GM19023 (cell line): ENCODE data around the gene EIF2B4.

Experiments
- ATAC-seq: cut with Tn5 transposase; IDR thresholded peaks from one replicate; pipeline ENCODE4 v1.9.1; 2021; ENCODE audit warnings: mild to moderate bottlenecking, moderate library complexity; ENCODE audit not compliant: unreplicated experiment

The EIF2B4 gene

GRCh38 chr2:27370026-27370815 lies at the start of gene EIF2B4, which contains the start of gene SNX17:
TSS of gene EIF2B4 (minus strand) at chr2:27370338. CDS start at chr2:27370314, 24 bp downstream.
TSS of gene SNX17 (plus strand) at chr2:27370616. CDS start at chr2:27370744, 128 bp downstream.
- peak; percentile 90 for ATAC-seq

DNA sequence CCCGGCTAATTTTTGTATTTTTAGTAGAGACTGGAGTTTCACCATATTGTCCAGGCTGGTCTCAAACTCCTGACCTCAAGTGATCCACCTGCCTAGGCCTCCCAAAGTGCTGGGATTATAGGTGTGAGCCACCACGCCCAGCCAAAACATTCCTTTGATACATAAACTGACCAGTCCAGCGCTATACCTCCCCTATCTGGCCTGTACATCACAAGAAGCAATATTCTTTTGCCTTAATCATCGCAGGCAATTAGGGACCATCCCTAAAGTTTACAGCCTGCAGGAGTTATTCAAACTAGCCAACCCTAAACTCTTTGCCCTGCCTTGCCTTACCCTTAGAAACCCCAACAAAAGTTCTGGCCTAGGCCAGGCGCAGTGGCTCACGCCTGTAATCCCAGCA lies 46.0 kb upstream of the EIF2B4 start:
- no peak for ATAC-seq

DNA sequence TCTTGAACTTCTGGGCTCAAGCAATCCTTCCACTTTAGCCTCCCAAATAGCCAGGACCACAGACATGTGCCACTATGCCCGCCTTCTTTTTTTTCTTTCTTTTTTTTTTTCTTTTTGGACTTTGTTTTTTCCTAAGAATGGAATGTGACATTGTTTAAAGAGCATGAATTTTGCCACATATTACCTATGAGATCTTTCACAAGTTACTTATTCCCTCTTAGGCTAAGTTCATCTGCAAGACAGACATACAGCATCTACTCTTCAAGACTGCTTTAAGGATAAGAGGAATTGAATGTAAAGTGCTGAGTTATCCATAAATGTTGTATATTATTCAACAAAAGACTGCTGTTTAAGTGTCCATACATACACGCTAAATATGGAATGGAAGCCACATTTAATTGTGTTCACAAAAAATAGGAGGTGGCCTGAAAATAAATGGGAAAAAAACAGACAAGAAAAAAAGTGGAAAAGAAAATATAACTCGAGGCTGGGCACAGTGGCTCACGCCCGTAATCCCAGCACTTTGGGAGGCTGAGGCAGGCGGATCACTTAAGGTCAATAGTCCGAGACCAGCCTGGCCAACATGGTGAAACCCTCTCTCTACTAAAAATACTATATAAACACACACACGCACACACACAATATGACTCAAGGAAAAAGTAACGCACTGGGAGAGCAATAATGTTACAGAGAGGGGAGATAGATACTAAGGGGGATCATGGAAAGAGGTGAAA lies 42.4 kb upstream of the EIF2B4 start:
- ATAC-seq: no peak

GRCh38 chr2:27409321-27410073 lies 39.4 kb upstream of the EIF2B4 start, which contains the start of gene PPM1G:
TSS of gene PPM1G (minus strand) at chr2:27409591. CDS start at chr2:27409422, 169 bp downstream.
- ATAC-seq: peak; percentile 93

GRCh38 chr2:27408601-27409320 lies 38.6 kb upstream of the EIF2B4 start:
- peak; percentile 26 for ATAC-seq

DNA sequence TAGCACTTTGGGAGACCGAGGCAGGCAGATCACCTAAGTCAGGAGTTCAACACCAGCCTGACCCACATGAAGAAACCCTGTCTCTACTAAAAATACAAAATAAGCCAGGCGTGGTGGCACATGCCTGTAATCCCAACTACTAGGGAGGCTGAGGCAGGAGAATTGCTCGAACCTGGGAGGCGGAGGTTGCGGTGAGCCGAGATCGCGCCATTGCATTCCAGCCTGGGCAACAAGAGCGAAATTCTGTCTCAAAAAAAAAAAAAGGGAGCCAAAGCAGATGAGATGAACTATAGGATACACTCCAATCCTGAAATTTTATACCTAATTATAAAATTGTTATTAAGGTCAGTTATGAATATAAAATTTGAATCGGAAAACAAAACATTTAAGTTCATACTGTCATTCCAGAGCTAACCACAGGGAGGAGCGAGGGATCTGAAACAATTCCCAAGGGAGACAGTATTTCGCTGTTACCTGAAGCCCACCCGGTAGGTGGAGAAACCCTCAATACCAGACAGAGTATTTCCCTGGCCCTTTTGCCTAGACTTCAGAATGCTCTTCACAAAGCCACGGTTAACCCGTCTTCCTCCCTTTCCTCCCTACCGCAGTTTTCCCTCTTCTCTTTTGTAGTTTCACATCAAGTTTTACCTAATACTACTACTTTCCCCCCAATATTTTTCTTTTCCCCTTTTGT lies 37.8 kb upstream of the EIF2B4 start:
- no peak for ATAC-seq

GRCh38 chr2:27400348-27401135 lies 30.4 kb upstream of the EIF2B4 start:
- no peak for ATAC-seq

- no peak for ATAC-seq
Measured at GRCh38 chr2:27398962-27399361, 28.8 kb upstream of the EIF2B4 start.

- ATAC-seq: no peak
Measured at GRCh38 chr2:27393225-27393624, 23.1 kb upstream of the EIF2B4 start.

- ATAC-seq: no peak
Measured at GRCh38 chr2:27390822-27391679, 20.9 kb upstream of the EIF2B4 start.

- no peak for ATAC-seq
Measured at GRCh38 chr2:27381577-27382181, 11.5 kb upstream of the EIF2B4 start.

DNA sequence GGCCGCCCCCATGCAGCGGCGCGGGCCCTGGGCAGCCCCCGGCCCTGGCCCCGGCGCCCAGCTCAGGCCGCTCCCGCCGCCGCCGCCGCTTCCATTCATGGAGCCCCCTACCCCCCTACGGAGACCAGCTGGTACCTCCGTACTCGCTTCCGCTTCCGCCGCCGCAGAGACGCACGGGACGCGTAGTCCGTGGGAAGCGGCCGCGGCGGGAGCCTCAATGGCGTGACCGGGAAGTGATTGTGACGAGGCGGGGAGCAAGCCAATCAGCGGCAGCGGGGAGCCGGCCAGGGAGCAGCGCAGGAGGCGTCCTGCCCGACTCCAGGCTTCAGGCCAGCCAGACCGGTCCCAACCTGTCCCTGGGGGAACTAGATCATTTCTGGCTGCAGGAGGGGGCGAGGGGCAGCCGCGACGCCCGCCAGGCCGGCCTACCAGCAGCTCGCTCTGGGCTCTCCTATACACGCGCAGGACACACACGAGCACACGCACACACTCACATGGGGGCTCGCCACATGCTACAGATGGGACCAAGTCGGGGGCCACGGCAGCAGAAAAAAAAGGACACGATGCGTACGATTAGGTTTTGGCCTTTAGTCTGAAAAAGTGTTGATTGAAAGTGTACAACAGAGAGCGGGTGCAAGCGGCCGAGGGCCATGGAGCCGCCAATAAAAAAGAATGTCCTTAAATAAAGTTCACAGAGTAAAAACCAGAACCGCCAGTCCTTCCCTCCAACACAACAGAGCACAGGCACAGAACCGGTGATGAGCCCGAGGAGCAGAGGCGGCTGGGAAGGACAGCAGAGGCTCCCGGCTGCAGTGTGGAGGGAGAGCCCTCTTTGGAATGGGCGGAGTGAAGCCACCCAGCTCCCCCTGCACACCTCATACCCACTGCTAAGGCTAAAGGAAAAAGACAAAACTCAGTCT lies 10.7 kb upstream of the EIF2B4 start, which contains the start of gene ZNF513:
ZNF513 (minus strand) TSS at position 109 of the 920 bp plus-strand sequence. CDS start 208 bp downstream, outside the sequence.
- ATAC-seq: peak; percentile 83

DNA sequence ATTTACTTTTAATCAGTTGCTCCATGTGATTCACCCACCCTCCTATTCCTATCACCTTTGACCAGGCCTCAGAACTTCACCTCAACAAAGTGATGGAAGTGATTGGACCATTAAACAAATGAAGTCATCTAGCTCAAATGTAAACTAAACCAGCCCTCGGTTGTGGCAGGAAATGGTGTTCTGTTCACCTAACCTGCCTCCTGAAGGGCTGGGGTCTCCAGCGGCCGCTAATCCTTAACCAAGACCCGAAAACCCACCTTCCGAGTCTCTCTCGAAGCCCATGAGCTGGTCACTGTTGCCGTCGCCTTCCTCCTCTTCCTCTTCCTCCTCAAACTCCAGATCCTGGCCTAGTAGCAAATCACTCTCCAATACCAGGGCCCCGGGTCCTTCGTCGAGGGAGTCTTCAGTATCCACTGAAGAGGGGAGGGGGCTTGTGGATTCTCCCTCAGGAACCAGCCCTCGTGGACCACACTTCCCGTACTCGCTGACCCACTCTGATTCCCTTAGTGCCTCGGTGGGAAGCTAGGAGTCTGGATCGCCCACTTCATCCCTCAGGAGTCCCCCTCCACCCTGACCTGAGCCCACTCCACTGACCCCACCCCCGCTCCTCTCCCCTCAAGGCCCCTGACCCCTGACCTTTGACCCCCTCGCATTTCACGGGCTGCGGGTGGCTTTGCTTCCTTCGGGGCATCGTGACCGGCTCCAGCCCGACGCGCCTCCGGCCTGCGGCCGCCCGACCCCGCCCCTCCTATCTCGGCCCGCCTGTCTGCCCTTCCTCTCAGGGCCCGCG lies 9.9 kb upstream of the EIF2B4 start:
- ATAC-seq: peak; percentile 41

GRCh38 chr2:27379383-27379835 lies 9.3 kb upstream of the EIF2B4 start:
- no peak for ATAC-seq

- ATAC-seq: no peak
Measured at GRCh38 chr2:27378809-27379290, 8.7 kb upstream of the EIF2B4 start.
